Aorta (tissue), 5 donors: ENCODE data around the gene ARHGAP30. TPM values are rescaled to one million over a fixed set of nuclear protein-coding genes. Genes with fewer than 3 reads are reported as not detected.

Experiments used
- ATAC-seq: fragments of 200-7000 bp; cut with Tn5 transposase; one replicate; pipeline ENCODE4 v1.9.1; 2022; ENCODE audit warnings: moderate library complexity; ENCODE audit not compliant: low FRiP score
- DNase-seq, 2 donors: peaks; one replicate each; pipeline ENCODE4 v3.0.0-alpha.2; 2020
- H3K27ac ChIP-seq, 2 donors: one replicate each; pipeline ENCODE4 v1.5.1; 2013; ENCODE audit warnings: low read length in 2 of 2, mild to moderate bottlenecking in 2 of 2, moderate library complexity in 2 of 2, control low read depth in 1 of 2, inconsistent platforms in 1 of 2, low read depth in 1 of 2
- H3K27me3 ChIP-seq, 2 donors: one replicate each; pipeline ENCODE4 v1.6.1; 2013; ENCODE audit warnings: control low read depth in 1 of 2, low read length in 1 of 2, mild to moderate bottlenecking in 1 of 2, moderate library complexity in 1 of 2; ENCODE audit not compliant: insufficient read depth in 2 of 2, control insufficient read depth in 1 of 2
- H3K36me3 ChIP-seq, 2 donors: one replicate each; pipeline ENCODE4 v1.6.1; 2013; ENCODE audit warnings: control low read depth in 1 of 2, low read length in 1 of 2, mild to moderate bottlenecking in 1 of 2; ENCODE audit not compliant: insufficient read depth in 2 of 2, control insufficient read depth in 1 of 2
- H3K4me1 ChIP-seq, 2 donors: one replicate each; pipeline ENCODE4 v1.6.1; 2013; ENCODE audit warnings: low read length in 2 of 2, control low read depth in 1 of 2, mild to moderate bottlenecking in 1 of 2, moderate library complexity in 1 of 2; ENCODE audit not compliant: insufficient read depth in 2 of 2, control insufficient read depth in 1 of 2
- H3K4me3 ChIP-seq, 2 donors: one replicate each; pipeline ENCODE4 v1.5.1; 2013; ENCODE audit warnings: low read length in 2 of 2, control low read depth in 1 of 2, mild to moderate bottlenecking in 1 of 2
- H3K9me3 ChIP-seq: one replicate; pipeline ENCODE4 v1.6.1; 2013; ENCODE audit warnings: mild to moderate bottlenecking, low read length; ENCODE audit not compliant: control insufficient read depth
- WGBS, 2 donors: extraction: QIAGEN DNeasy Blood & Tissue Kit; methylation state at CpG; one replicate each; pipeline ENCODE4 v1.1.7; 2013; 5-methylcytosine and 5-hydroxymethylcytosine counted together
- intact Hi-C, 2 donors: fragments of 100-400 bp; cut with DNase I; formaldehyde crosslinking; loops; one replicate each; pipeline versions ENCODE4 v1.14.2 to v1.15.0; 2022
- polyA plus RNA-seq, 2 donors: library from polyadenylated mRNA; stranded (reverse); fragments of 200-250 nt; gene quantifications; one replicate each; pipeline ENCODE4 v1.2.3, GENCODE V29; 2013
- total RNA-seq, 2 donors: library from RNA; stranded (reverse); fragmentation: NEBNext Ultra II Directional; extraction: Animal tissue kit (Norgen Biotek cat#: 25700); gene quantifications; one replicate each; pipeline ENCODE4 v1.2.1, GENCODE V29; 2021
- donor health status: healthy with polysubstance abuse.
- donor health status: Bipolar disorder and iron deficiency.
- donor health status: DM: no; HTN: no; CAD: no.
- donor health status: DM: no; HTN: no; CAD: no.
- donor health status: DM: yes; HTN: yes; CAD: no.

The ARHGAP30 gene
- total and polyA plus RNA-seq, 4 donors = 1.3 to 20.5 (median 13.4) TPM

DNA sequence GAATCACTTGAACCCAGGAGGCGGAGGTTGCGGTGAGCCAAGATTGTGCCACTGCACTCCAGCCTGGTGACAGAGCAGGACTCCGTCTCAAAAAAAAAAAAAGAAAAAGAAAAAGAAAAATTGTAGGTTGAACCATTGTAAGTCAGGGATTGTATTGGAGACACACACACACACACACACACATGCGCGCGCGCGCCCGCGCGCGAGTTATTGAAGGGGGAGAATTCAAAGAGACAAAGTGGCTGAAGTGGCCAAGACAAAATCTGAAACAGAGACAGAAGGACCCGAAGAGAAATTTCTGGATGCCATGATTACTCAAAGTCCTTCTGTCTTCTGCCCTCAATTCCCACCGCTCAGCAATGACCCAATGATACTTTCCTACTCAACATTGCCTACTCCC is 24.8 kb upstream of the ARHGAP30 start:
- H3K27me3 ChIP-seq = no peaks in the 10 kb centered on the region
- H3K9me3 ChIP-seq = no peaks in the 10 kb centered on the region
- H3K4me3 ChIP-seq = no peak overlapping the region
- 95 to 97% methylated on average over 13 to 14 of the region's 14 CpGs for WGBS, 2 donors
- ATAC-seq (no peak), DNase-seq (no peak)
- no peak overlapping the region for H3K27ac ChIP-seq
- H3K36me3 ChIP-seq = no peaks in the 10 kb centered on the region
- peaks cover 0 to 2% of the 10 kb centered on the region in 2 donors for H3K4me1 ChIP-seq
- intact Hi-C loops = loop anchor here in 1 of 2 donors (5.0 kb wide), 1 partner anchor 97 kb away; no protein-coding TSS in a partner anchor

DNA sequence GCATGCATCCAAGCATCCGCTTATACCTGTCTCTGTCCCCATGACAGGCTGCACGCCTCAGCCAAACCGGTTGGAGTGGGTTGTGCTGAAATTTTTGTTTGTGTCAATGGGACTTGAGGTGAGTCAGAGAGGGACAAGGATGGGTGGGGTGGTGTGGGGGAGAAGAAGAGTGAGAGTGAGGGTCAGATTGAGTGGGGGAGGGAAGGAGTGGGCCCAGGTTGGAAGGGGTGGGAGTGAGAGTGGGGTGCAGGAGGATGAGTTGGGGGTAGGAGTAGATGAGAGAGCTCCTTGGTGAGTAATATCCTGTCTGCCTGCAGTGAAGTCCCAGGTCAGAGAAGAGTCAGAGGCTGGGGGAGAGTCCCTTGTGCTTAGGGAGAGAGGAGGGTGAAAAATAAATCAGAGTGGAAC is 22.9 kb upstream of the ARHGAP30 start:
- H3K4me1 ChIP-seq = peaks cover 0 to 2% of the 10 kb centered on the region in 2 donors
- no peak overlapping the region for H3K27ac ChIP-seq
- no peaks in the 10 kb centered on the region for H3K27me3 ChIP-seq
- ATAC-seq (no peak), DNase-seq (no peak)
- 82 to 90% methylated on average over 3 of the region's 3 CpGs for WGBS, 2 donors
- intact Hi-C loops = loop anchor here in 1 of 2 donors (5.0 kb wide), 1 partner anchor 95 kb away; no protein-coding TSS in a partner anchor
- no peak overlapping the region for H3K4me3 ChIP-seq
- no peaks in the 10 kb centered on the region for H3K9me3 ChIP-seq
- no peaks in the 10 kb centered on the region for H3K36me3 ChIP-seq

DNA sequence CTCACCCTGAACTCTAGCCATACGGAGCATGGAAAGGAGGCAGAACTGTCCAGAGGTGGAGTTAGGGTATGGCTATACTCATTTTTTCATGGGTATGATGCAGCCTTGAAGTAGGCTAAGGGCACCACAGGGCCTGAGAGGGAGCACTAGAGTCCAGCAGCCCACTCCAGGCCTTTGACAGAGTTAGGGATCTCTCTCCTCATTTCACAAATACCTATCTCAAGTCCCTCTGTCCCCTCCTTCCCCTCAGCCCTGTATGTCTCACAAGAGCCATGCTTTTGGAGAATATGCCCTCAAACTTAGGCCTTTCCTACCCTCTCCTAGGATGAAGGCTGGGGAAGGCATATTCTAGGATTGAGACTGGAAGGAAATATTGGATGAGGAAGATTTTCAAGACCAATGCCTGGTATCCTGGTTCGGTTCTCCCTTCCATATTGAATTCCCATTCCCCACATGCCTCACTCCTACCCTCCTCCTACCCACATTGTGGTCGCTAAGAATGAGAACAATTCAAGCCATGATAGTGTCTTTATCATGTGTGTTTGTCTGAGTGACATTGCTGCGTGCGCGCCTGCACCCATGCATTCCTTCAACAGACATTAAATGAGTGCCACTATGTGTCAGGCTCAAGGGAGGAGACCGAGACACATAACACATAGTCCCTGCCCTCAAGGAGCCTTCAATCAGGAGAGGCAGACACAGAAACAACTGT is 22.3 kb upstream of the ARHGAP30 start:
- DNase-seq (no peak), ATAC-seq (no peak)
- intact Hi-C loops = loop anchor here in 1 of 2 donors (5.0 kb wide), 1 partner anchor 95 kb away; no protein-coding TSS in a partner anchor

DNA sequence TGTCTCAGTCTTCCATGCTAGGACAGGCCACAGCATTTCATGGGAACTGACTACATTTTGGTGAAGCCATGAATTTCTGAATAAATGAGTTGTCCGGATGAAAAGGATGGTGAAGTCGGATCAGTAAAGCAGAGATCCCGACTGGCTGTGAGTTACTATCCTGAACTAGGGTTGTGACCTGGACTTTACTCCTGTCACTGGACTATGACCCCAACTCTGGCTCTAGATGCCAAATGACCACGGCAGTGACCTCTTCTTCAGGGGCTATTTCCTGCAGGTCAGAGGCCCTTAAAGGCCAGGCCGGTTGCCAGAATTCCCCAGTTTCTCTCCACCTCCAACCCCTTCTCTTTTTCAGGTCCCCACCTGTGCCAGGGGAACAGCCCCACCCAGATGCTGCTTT is 21.4 kb upstream of the ARHGAP30 start:
- intact Hi-C loops = loop anchor here in 1 of 2 donors (5.0 kb wide), 1 partner anchor 94 kb away; no protein-coding TSS in a partner anchor

More for the DNA sequence above, 22.3 kb upstream of the ARHGAP30 start:
- Histone ChIP-seq H3K27ac (no peak overlapping the region), H3K36me3 (no peaks in the 10 kb centered on the region), H3K4me3 (no peak overlapping the region), H3K4me1 (no peaks in the 10 kb centered on the region), H3K27me3 (no peaks in the 10 kb centered on the region), H3K9me3 (no peaks in the 10 kb centered on the region)
- 88 to 92% methylated on average over 7 of the region's 7 CpGs for WGBS, 2 donors

DNA sequence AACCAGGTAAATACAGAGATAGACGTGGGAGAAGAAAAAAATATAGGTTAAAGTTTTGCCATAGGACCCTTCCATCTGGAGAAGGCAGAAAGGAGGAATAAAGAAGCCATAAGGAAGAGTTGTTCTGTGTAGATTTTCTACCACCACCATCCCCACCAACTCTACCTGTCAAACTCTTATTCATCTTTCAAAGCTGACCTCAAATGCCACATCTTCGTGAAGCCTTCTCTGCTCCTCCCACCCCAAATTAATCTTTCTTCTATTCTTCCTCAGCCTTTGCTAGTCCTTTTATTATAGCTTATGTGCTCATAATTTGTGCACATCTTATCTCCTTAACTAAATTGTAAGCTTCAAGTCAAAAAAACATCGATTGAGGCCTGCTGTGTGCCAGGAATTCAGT is 20.9 kb upstream of the ARHGAP30 start:
- no peak overlapping the region for H3K27ac ChIP-seq
- no peaks in the 10 kb centered on the region for H3K4me1 ChIP-seq
- no peaks in the 10 kb centered on the region for H3K36me3 ChIP-seq
- WGBS, 2 donors = 75 to 80% methylated on average over 3 of the region's 3 CpGs
- no peaks in the 10 kb centered on the region for H3K27me3 ChIP-seq
- intact Hi-C loops = loop anchor here in 1 of 2 donors (5.0 kb wide), 1 partner anchor 93 kb away; no protein-coding TSS in a partner anchor
- no peak overlapping the region for H3K4me3 ChIP-seq
- H3K9me3 ChIP-seq = no peaks in the 10 kb centered on the region
- DNase-seq = no peak
- ATAC-seq = no peak

More for the DNA sequence above, 21.4 kb upstream of the ARHGAP30 start:
- Histone ChIP-seq H3K36me3 (no peaks in the 10 kb centered on the region), H3K4me1 (no peaks in the 10 kb centered on the region), H3K9me3 (no peaks in the 10 kb centered on the region), H3K27ac (no peak overlapping the region), H3K4me3 (no peak overlapping the region), H3K27me3 (no peaks in the 10 kb centered on the region)
- DNase-seq = no peak
- 82 to 86% methylated on average over 5 of the region's 5 CpGs for WGBS, 2 donors
- no peak for ATAC-seq

DNA sequence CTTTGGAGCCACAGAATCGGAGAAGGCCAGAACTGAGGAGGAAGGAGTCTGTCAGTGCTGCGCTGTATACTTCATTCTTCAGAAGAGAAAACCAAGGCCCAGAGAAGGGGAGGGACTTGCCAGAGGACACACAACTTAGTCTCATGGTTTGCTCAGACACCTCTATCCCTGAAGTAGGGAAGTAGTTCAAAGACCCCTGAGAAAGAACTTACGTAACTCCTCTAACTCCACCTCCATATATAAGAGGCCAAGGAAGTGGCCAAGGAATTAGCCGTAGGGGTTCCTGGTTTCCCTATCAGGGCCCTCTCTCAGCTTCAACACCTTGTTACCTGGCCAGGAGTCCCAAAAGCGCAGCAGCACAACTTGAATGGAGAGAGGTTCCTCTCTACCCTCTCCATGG is 20.2 kb upstream of the ARHGAP30 start:
- intact Hi-C loops = loop anchor here in 1 of 2 donors (5.0 kb wide), 1 partner anchor 93 kb away; no protein-coding TSS in a partner anchor
- no peak for DNase-seq
- 96% methylated on average over 5 of the region's 5 CpGs for WGBS, 2 donors

DNA sequence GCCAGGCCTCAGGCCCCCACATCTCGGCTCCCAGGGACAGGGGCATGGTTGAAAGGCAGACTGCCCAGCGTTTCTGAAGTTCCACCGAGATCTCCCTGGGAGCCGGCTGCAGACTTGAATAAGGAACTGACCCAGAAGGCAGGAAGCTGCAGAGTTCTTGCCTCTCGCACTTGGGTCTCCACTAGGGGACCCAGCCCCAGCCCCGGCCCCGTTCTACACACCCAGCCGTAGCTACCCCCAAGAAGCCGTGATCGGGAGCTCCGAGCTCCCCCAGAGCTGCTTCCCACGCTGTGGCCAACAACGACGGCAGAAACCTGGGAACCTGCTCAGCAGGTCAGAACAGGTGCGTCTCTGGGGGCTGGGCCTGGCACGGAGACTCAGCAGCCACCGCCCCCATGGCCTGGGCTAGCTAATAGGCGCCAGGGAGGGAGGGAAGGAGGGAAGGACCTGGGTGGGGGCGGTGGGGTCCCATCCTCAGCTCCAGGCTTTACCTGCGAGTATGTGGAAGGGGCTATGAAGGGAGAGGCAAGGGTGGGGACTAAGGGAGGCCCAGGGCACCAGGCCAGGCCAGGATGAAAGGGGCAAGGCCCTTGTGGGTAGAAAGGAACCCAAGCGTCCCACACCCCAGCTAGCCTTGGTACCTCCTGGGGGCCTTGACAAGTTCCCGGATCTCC is 19.7 kb upstream of the ARHGAP30 start, which contains the start of gene NECTIN4:
NECTIN4 (minus strand) TSS at position 308 of the 674 bp plus-strand sequence; CDS start at position 46, 262 bp downstream.
- Histone ChIP-seq H3K27me3 (no peaks in the 10 kb centered on the region), H3K4me1 (no peaks in the 10 kb centered on the region), H3K36me3 (no peaks in the 10 kb centered on the region), H3K27ac (no peak within 1 kb of the TSS), H3K4me3 (no peak within 1 kb of the TSS), H3K9me3 (no peaks in the 10 kb centered on the region)
- intact Hi-C loops = no loop called here
- ATAC-seq = no peak
- no peak for DNase-seq
- 62 to 65% methylated on average over 22 of the region's 22 CpGs for WGBS, 2 donors

More for the DNA sequence above, 20.2 kb upstream of the ARHGAP30 start:
- Histone ChIP-seq H3K36me3 (no peaks in the 10 kb centered on the region), H3K9me3 (no peaks in the 10 kb centered on the region), H3K4me1 (no peaks in the 10 kb centered on the region), H3K27me3 (no peaks in the 10 kb centered on the region), H3K27ac (no peak overlapping the region), H3K4me3 (no peak overlapping the region)
- no peak for ATAC-seq

DNA sequence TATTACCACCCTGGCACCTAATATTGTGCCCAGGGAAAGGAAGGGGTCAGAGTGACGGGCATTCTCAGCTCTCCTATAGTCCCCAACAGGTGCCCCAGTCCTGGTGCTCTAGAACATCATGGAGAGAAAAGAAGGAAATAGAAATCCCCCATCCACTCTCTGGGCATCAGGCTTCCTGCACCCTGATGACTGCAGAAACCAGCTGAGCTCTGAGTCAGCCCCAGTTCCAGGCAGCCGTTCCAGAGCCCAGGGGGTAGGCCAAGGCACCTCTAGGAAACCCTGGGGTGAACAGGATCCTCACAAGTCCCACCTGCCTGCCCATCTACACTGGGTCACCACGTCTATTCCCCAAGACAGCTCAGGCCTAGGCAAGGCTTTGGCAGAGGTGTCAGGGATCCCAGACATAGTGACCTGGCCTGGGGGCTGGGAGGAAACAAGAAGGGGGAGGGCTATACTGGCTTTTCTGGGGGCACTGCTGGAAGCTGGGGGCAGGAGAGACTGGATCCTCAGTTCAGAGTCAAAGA is 19.0 kb upstream of the ARHGAP30 start:
- ATAC-seq = no peak
- H3K4me3 ChIP-seq = no peak overlapping the region
- no peak for DNase-seq
- no peaks in the 10 kb centered on the region for H3K9me3 ChIP-seq
- H3K36me3 ChIP-seq = no peaks in the 10 kb centered on the region
- H3K4me1 ChIP-seq = no peaks in the 10 kb centered on the region
- intact Hi-C loops = no loop called here
- H3K27ac ChIP-seq = no peak overlapping the region
- no peaks in the 10 kb centered on the region for H3K27me3 ChIP-seq
- 80 to 84% methylated on average over 3 of the region's 3 CpGs for WGBS, 2 donors
